BLaER1 treated with 17β-estradiol and CSF1 and Interleukin-3, amounts not matched to agents 10 nM and 100 nM (cell line): ENCODE results near the gene FN3KRP.

ENCODE experiments used
- H3K27ac ChIP-seq, 11 experiments: shearing (Covaris generic); formaldehyde crosslinking; 2 replicates each; pipeline ENCODE4 v1.8.1; 2022
- H3K27me3 ChIP-seq, 11 experiments: shearing (Covaris generic); formaldehyde crosslinking; 2 replicates each; pipeline ENCODE4 v1.8.1; 2022
- H3K36me3 ChIP-seq, 11 experiments: shearing (Covaris generic); formaldehyde crosslinking; 2 replicates each; pipeline ENCODE4 v1.8.1; 2022
- H3K4me1 ChIP-seq, 10 experiments: shearing (Covaris generic); formaldehyde crosslinking; 2 replicates each; pipeline ENCODE4 v1.8.1; 2022
- H3K4me2 ChIP-seq, 11 experiments: shearing (Covaris generic); formaldehyde crosslinking; 2 replicates each; pipeline ENCODE4 v1.8.1; 2022
- H3K4me3 ChIP-seq, 10 experiments: shearing (Covaris generic); formaldehyde crosslinking; 2 replicates each; pipeline ENCODE4 v1.8.1; 2022
- H3K9ac ChIP-seq, 11 experiments: shearing (Covaris generic); formaldehyde crosslinking; 2 replicates each; pipeline ENCODE4 v1.8.1; 2022
- H3K9me3 ChIP-seq, 11 experiments: shearing (Covaris generic); formaldehyde crosslinking; replicated peaks in 1 of 11; 2 replicates each; pipeline ENCODE4 v1.8.1; 2022
- H4K20me1 ChIP-seq, 11 experiments: shearing (Covaris generic); formaldehyde crosslinking; 2 replicates each; pipeline ENCODE4 v1.8.1; 2022
- Cebpa-rat ChIP-seq, 11 experiments: shearing (Covaris generic); IDR thresholded peaks; 2 replicates each; pipeline ENCODE4 v1.8.1; 2022

FN3KRP gene

DNA sequence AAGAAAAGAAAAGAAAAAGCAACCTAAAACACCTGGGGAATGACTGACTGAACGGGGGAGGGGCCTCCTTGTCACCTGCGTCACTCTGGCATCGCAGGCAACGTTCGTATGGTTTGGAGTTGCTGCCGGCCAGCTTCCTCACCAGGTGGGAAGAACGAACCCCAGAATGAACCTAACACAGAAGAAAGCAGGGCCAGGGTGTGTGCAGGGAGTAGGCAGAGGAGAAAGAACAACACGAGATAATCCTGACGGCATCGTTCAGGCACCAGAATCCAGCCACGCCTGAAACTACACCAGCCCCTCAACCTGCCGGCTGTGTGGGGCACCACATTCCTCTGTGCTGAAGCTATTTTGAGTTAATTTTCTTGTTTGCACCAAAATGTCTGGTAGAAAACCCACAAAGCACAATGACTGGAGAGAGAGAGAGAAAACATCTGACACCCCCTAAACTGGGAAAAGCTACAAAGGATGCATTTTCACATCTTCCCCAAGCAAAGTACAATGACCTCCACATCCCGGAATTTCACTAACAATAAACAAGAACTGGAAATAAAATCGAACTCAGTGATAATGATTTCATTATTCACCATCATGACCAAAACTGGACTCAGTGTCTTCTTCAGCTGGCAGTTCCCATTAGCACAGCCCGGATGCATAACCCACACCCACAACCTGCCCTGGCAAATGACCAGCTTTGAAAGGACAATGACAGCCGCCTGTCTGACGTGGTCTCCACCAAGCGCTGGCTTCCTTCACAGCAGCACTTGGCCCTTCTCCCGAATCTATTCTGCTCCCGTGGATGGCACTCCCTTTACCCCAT lies 41.6 kb upstream of the FN3KRP start:
- H3K9me3 ChIP-seq, result no peaks in the 10 kb centered on the region
- no peak overlapping the region for H3K4me3 ChIP-seq
- no peak overlapping the region for H3K27ac ChIP-seq
- peaks cover 0 to 18% (median 8%) of the 10 kb centered on the region in 10 experiments; a peak in 14 of 20 replicates for H3K4me1 ChIP-seq
- H3K27me3 ChIP-seq, result no peaks in the 10 kb centered on the region
- H4K20me1 ChIP-seq, result peaks cover 0 to 5% (median 0%) of the 10 kb centered on the region in 11 experiments; a peak in 1 of 22 replicates
- H3K9ac ChIP-seq, result no peak overlapping the region
- no peak overlapping the region for H3K4me2 ChIP-seq
- no peak for TF ChIP-seq Cebpa-rat (IDR thresholded peaks at IDR 0.05)
- no peaks in the 10 kb centered on the region for H3K36me3 ChIP-seq

DNA sequence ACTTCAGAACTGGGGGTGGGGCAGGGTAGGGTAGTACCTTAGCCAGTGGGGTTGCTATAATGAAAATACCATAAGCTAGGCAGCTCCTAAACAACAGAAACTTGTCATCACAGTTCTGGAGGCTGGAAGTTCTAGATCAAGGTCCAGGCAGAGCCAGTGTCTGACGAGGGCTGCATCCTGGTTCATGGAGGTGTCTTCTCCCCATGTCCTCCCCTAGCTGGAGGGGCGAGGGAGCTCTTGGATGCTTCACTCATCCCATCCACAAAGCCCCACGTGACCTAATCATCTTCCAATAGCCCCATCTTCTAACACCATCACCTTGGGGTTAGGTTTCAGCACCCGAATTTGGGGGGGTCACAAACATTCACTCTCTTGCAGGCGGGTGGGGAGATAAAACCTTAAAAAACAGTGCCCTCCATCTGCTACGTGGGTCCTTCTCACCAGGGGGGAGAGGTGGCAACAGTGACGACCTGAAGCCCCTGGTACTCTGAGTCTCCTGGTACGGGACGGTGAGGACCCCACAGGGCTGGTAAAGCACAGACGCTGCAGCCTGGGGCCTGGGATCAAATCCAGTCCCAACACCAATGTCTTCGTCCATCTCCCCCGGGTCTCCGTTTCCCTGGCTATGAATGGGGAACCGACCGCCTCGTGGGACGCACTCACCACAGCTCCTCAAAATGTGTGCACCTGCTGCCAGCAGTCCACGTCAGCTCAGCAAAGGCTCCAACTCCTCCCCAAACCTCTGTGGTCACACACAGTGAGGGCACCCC lies 40.8 kb upstream of the FN3KRP start:
- Histone ChIP-seq H4K20me1 (peaks cover 0 to 5% (median 0%) of the 10 kb centered on the region in 11 experiments; a peak in 1 of 22 replicates), H3K4me2 (peak overlapping the region in 1 of 11 experiments; percentile 5; a peak in 2 of 22 replicates), H3K9ac (no peak overlapping the region), H3K4me1 (peaks cover 0 to 21% (median 7%) of the 10 kb centered on the region in 10 experiments; a peak in 14 of 20 replicates), H3K27ac (no peak overlapping the region), H3K9me3 (peaks cover 0 to under 1% (median 0%) of the 10 kb centered on the region in 11 experiments; a peak in 1 of 22 replicates), H3K36me3 (no peaks in the 10 kb centered on the region), H3K27me3 (no peaks in the 10 kb centered on the region), H3K4me3 (no peak overlapping the region)
- no peak for TF ChIP-seq Cebpa-rat (IDR thresholded peaks at IDR 0.05)

DNA sequence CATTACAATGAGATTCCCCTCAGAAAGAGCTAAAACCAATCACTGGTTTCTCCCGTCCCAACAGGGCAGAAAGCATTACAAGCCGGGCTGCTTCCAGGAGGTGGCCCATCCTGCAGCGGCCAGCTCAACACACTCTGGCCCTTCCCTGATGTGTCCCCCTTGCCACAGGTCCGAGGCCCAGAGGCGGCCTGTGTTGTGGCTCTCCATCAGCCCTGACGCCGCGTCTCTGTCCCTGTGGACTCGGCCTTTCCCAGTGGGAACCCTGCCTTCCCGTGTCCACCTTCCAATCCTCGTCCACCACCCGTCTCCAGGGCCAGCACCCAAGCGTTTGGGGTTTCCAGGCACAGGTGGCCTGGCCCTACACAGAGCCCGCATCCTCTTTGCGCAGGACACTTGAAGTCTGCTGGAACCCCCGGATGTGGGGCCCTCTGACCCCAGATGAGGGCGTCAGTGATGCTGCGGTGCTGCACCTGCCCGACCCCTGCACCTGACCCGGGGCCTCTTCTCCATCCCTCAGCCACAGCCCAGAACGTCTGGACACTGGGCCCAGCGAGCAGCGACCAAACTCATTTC lies 39.1 kb upstream of the FN3KRP start:
- no peak overlapping the region for H3K9ac ChIP-seq
- H3K4me2 ChIP-seq, result no peak overlapping the region
- H3K9me3 ChIP-seq, result peaks cover 11 to 17% (median 15%) of the 10 kb centered on the region in 11 experiments

DNA sequence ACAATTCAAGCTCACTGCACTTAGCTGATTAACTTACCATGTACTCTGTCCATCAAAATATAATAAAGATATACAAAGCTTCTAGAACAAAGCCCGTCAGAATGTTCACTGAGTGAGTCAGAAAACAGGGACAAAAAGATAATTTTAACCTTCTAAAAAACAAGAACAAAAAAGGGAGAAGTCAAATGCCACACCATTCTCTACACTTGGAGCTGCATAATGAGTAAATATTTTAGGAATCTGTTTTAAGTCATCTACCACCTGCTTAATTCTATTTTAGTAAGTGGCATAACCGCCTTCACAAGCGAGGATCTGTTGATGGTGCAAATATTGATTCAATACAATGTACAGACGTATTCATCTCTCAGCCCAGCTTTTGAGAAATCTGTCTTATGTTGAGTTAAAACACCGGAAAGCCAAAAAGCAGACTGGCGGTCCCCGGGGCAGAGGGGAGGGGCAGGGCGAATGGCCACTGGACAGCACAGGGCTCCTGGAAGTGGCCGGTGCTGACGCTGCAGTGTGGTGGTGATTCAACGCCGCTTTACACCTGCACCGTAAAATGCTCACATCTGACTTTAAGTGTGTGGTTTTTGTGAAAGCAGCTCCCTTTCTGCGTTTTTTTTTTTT lies 38.1 kb upstream of the FN3KRP start:
- Histone ChIP-seq H3K27me3 (no peaks in the 10 kb centered on the region), H3K9me3 (peaks cover 14 to 21% (median 16%) of the 10 kb centered on the region in 11 experiments), H3K4me3 (no peak overlapping the region), H4K20me1 (peaks cover 0 to 5% (median 0%) of the 10 kb centered on the region in 11 experiments; a peak in 1 of 22 replicates), H3K4me2 (peak overlapping the region in 7 of 11 experiments; percentile 2 to 60 (median 37); a peak in 9 of 22 replicates), H3K4me1 (peaks cover 0 to 21% (median 7%) of the 10 kb centered on the region in 10 experiments; a peak in 14 of 20 replicates), H3K36me3 (peaks cover 0 to 3% (median 0%) of the 10 kb centered on the region in 11 experiments; a peak in 1 of 22 replicates), H3K9ac (no peak overlapping the region), H3K27ac (no peak overlapping the region)
- TF ChIP-seq Cebpa-rat (IDR thresholded peaks at IDR 0.05), result no peak

More for the DNA sequence above, 39.1 kb upstream of the FN3KRP start:
- Histone ChIP-seq H3K4me1 (peaks cover 0 to 21% (median 7%) of the 10 kb centered on the region in 10 experiments; a peak in 14 of 20 replicates), H3K36me3 (peaks cover 0 to 3% (median 0%) of the 10 kb centered on the region in 11 experiments; a peak in 1 of 22 replicates), H4K20me1 (peaks cover 0 to 5% (median 0%) of the 10 kb centered on the region in 11 experiments; a peak in 1 of 22 replicates), H3K4me3 (no peak overlapping the region), H3K27me3 (no peaks in the 10 kb centered on the region), H3K27ac (no peak overlapping the region)
- no peak for TF ChIP-seq Cebpa-rat (IDR thresholded peaks at IDR 0.05)

- Histone ChIP-seq H3K4me2 (no peak overlapping the region), H3K9me3 (peaks cover 14 to 21% (median 16%) of the 10 kb centered on the region in 11 experiments), H3K27me3 (no peaks in the 10 kb centered on the region), H3K9ac (no peak overlapping the region), H3K27ac (no peak overlapping the region), H3K4me3 (no peak overlapping the region), H4K20me1 (peaks cover 0 to 5% (median 0%) of the 10 kb centered on the region in 11 experiments; a peak in 1 of 22 replicates), H3K36me3 (peaks cover 0 to 3% (median 0%) of the 10 kb centered on the region in 11 experiments; a peak in 1 of 22 replicates), H3K4me1 (peaks cover 0 to 21% (median 7%) of the 10 kb centered on the region in 10 experiments; a peak in 14 of 20 replicates)
- no peak for TF ChIP-seq Cebpa-rat (IDR thresholded peaks at IDR 0.05)
These were observed 36.7 kb upstream of the FN3KRP start for GRCh38 chr17:82679586-82680465.

DNA sequence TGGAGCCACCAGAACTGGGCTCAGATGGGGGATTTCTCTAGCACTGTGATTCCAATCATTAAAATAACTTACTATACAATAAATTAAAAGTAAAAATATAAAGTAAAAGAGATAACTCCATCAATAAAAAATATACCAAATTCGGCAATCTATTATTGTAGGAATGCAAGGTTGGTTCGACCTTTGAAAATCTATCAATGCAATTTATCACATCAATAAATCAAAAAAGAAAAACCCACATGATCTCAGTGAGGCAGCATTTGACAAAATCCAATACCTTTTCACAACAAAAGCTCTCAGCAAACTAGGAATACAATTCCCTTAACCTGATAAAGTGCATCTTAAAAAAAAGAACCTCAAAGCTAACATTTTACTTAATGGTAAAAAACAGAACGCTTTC lies 35.0 kb upstream of the FN3KRP start:
- no peaks in the 10 kb centered on the region for H3K27me3 ChIP-seq
- H3K4me2 ChIP-seq, result no peak overlapping the region
- H4K20me1 ChIP-seq, result no peaks in the 10 kb centered on the region
- H3K9ac ChIP-seq, result no peak overlapping the region
- peaks cover 0 to 3% (median 0%) of the 10 kb centered on the region in 11 experiments; a peak in 1 of 22 replicates for H3K36me3 ChIP-seq
- no peak overlapping the region for H3K27ac ChIP-seq
- peaks cover 14 to 21% (median 16%) of the 10 kb centered on the region in 11 experiments for H3K9me3 ChIP-seq
- no peak for TF ChIP-seq Cebpa-rat (IDR thresholded peaks at IDR 0.05)
- H3K4me3 ChIP-seq, result no peak overlapping the region
- H3K4me1 ChIP-seq, result peaks cover 0 to 21% (median 9%) of the 10 kb centered on the region in 10 experiments; a peak in 14 of 20 replicates

GRCh38 chr17:82683534-82683933 lies 33.0 kb upstream of the FN3KRP start:
- Histone ChIP-seq H3K4me3 (no peak overlapping the region), H3K27ac (no peak overlapping the region), H3K4me2 (no peak overlapping the region)

More at GRCh38 chr17:82683534-82683933, 33.0 kb upstream of the FN3KRP start:
- TF ChIP-seq Cebpa-rat (IDR thresholded peaks at IDR 0.05), result no peak
- Histone ChIP-seq H4K20me1 (no peaks in the 10 kb centered on the region), H3K9ac (no peak overlapping the region), H3K4me1 (peaks cover 0 to 18% (median 4%) of the 10 kb centered on the region in 10 experiments; a peak in 14 of 20 replicates), H3K9me3 (peaks cover 14 to 21% (median 16%) of the 10 kb centered on the region in 11 experiments), H3K36me3 (peaks cover 0 to 3% (median 0%) of the 10 kb centered on the region in 11 experiments; a peak in 1 of 22 replicates), H3K27me3 (no peaks in the 10 kb centered on the region)
